IMR-90 (cell line): ENCODE measurements around the gene SERPING1. TPM values are rescaled to one million over a fixed set of nuclear protein-coding genes. Genes with fewer than 3 reads are reported as not detected.
A peak's percentile ranks its signal among the peaks of the same experiment; 100 is the strongest.

Experiments used
- ATAC-seq: fragments of 200-7000 bp; cut with Tn5 transposase; 2 replicates; pipeline ENCODE4 v1.9.1; 2020; ENCODE audit warnings: low read depth, mild to moderate bottlenecking, moderate library complexity
- BruUV-seq: library from RNA; stranded (reverse); fragments of 400-500 nt; replicated peaks from 2 replicates; lab custom pipeline; 2021; lab: Mats Ljungman, UMichigan
- CTCF ChIA-PET: fragments of 300-600 bp; formaldehyde crosslinking; extraction: SDS; loops from one replicate; lab custom pipeline; 2021; ENCODE audit warnings: antibody characterized with exemption; lab: Yijun Ruan, JAX
- POLR2A ChIA-PET: fragments of 300-600 bp; sonication (Branson Sonifier 250); formaldehyde crosslinking; loops from one replicate; lab custom pipeline; 2022; ENCODE audit warnings: antibody characterized with exemption; ENCODE audit not compliant: unreplicated experiment; lab: Charles Lee
- DNase-seq: peaks from one replicate; pipeline ENCODE4 v3.0.0; 2013
- H2AFZ ChIP-seq: replicated peaks from 2 replicates; pipeline ENCODE3; 2013; ENCODE audit warnings: low read length, mild to moderate bottlenecking; ENCODE audit not compliant: poor library complexity
- H2AK5ac ChIP-seq: 2 replicates; pipeline ENCODE4 v1.6.1; 2013; ENCODE audit warnings: low read depth, low read length, inconsistent platforms
- H2AK9ac ChIP-seq: replicated peaks from 2 replicates; pipeline ENCODE3; 2013; ENCODE audit warnings: mild to moderate bottlenecking, low read depth, low read length, moderate library complexity; ENCODE audit not compliant: poor library complexity
- H2BK120ac ChIP-seq: 2 replicates; pipeline ENCODE4 v1.6.1; 2013; ENCODE audit warnings: low read depth, low read length, inconsistent platforms
- H2BK15ac ChIP-seq: 3 replicates; pipeline ENCODE4 v1.6.1; 2013; ENCODE audit warnings: low read depth, low read length, inconsistent platforms
- H2BK20ac ChIP-seq: 2 replicates; pipeline ENCODE4 v1.6.1; 2013; ENCODE audit warnings: low read depth, mild to moderate bottlenecking, inconsistent platforms, low read length, moderate library complexity
- H2BK5ac ChIP-seq: 2 replicates; pipeline ENCODE4 v1.6.1; 2013; ENCODE audit warnings: mild to moderate bottlenecking, low read depth, low read length, inconsistent platforms; ENCODE audit not compliant: poor library complexity, severe bottlenecking
- H3K14ac ChIP-seq: replicated peaks from 2 replicates; pipeline ENCODE4 v1.6.1; 2013; ENCODE audit warnings: low read depth, low read length, inconsistent platforms
- H3K18ac ChIP-seq: 2 replicates; pipeline ENCODE4 v1.6.1; 2013; ENCODE audit warnings: low read depth, low read length, control low read depth
- H3K23ac ChIP-seq: 2 replicates; pipeline ENCODE4 v1.6.1; 2013; ENCODE audit warnings: low read depth, low read length, inconsistent platforms
- H3K27ac ChIP-seq: 2 replicates; pipeline ENCODE4 v1.5.1; 2013; ENCODE audit warnings: mild to moderate bottlenecking, control low read depth, low read length; ENCODE audit not compliant: insufficient read depth
- H3K27me3 ChIP-seq: 2 replicates; pipeline ENCODE4 v1.6.1; 2013; ENCODE audit warnings: low read length; ENCODE audit not compliant: control insufficient read depth, insufficient read depth
- H3K36me3 ChIP-seq: 2 replicates; pipeline ENCODE4 v1.6.1; 2013; ENCODE audit warnings: low read length, mixed read lengths; ENCODE audit not compliant: control insufficient read depth, insufficient read depth
- H3K4ac ChIP-seq: 2 replicates; pipeline ENCODE4 v1.6.1; 2013; ENCODE audit warnings: low read depth, low read length, inconsistent platforms
- H3K4me1 ChIP-seq: 2 replicates; pipeline ENCODE4 v1.6.1; 2013; ENCODE audit warnings: low read length, mixed read lengths; ENCODE audit not compliant: control insufficient read depth, insufficient read depth
- H3K4me2 ChIP-seq: 2 replicates; pipeline ENCODE4 v1.6.1; 2013; ENCODE audit warnings: low read depth, mild to moderate bottlenecking, control low read depth, low read length, moderate library complexity
- H3K4me3 ChIP-seq: 2 replicates; pipeline ENCODE4 v1.5.1; 2013; ENCODE audit warnings: low read depth, mild to moderate bottlenecking, control low read depth, low read length, moderate library complexity; ENCODE audit not compliant: insufficient read depth
- H3K56ac ChIP-seq: 2 replicates; pipeline ENCODE4 v1.6.1; 2013; ENCODE audit warnings: low read length, inconsistent platforms; ENCODE audit not compliant: insufficient read depth; ENCODE audit errors: extremely low read depth
- H3K79me1 ChIP-seq, 2 experiments: 2 replicates each; pipeline ENCODE4 v1.6.1; 2013; ENCODE audit warnings: low read length in 2 of 2, inconsistent platforms in 1 of 2, low read depth in 1 of 2
- H3K9ac ChIP-seq: 2 replicates; pipeline ENCODE4 v1.6.1; 2013; ENCODE audit warnings: low read depth, low read length, control low read depth
- H3K9me1 ChIP-seq: 2 replicates; pipeline ENCODE4 v1.6.1; 2013; ENCODE audit warnings: low read length, inconsistent platforms; ENCODE audit not compliant: insufficient read depth
- H3K9me3 ChIP-seq: 2 replicates; pipeline ENCODE4 v1.6.1; 2013; ENCODE audit warnings: low read length; ENCODE audit not compliant: control insufficient read depth, insufficient read depth
- H4K20me1 ChIP-seq: 2 replicates; pipeline ENCODE4 v1.6.1; 2013; ENCODE audit warnings: low read length, inconsistent platforms; ENCODE audit not compliant: insufficient read depth
- H4K5ac ChIP-seq: 2 replicates; pipeline ENCODE4 v1.6.1; 2013; ENCODE audit warnings: mild to moderate bottlenecking, low read depth, low read length, control low read depth
- H4K8ac ChIP-seq, 2 experiments: 2 replicates each; pipeline ENCODE4 v1.6.1; 2013; ENCODE audit warnings: low read depth in 2 of 2, low read length in 2 of 2, control low read depth in 1 of 2, inconsistent platforms in 1 of 2
- H4K91ac ChIP-seq: 2 replicates; pipeline ENCODE4 v1.6.1; 2013; ENCODE audit warnings: low read depth, low read length, inconsistent platforms; ENCODE audit not compliant: insufficient read depth
- CEBPB ChIP-seq: IDR thresholded peaks from 2 replicates; pipeline ENCODE4 v1.6.1; 2012; ENCODE audit warnings: low read depth, low read length, improper control_type of control experiment
- MAFK ChIP-seq: IDR thresholded peaks from 2 replicates; pipeline ENCODE4 v1.6.1; 2012; ENCODE audit warnings: low read depth, low read length, improper control_type of control experiment
- MAZ ChIP-seq: IDR thresholded peaks from 2 replicates; pipeline ENCODE4 v1.6.1; 2012; ENCODE audit warnings: low read depth, mild to moderate bottlenecking, low read length, improper control_type of control experiment, moderate library complexity, borderline replicate concordance
- MXI1 ChIP-seq: IDR thresholded peaks from 2 replicates; pipeline ENCODE4 v1.6.1; 2012; ENCODE audit warnings: low read depth, mild to moderate bottlenecking, low read length, moderate library complexity, borderline replicate concordance
- RCOR1 ChIP-seq: IDR thresholded peaks from 2 replicates; pipeline ENCODE4 v1.6.1; 2012; ENCODE audit warnings: mild to moderate bottlenecking, low read length, improper control_type of control experiment; ENCODE audit not compliant: insufficient replicate concordance
- RFX5 ChIP-seq: IDR thresholded peaks from 2 replicates; pipeline ENCODE4 v1.8.0; 2012; ENCODE audit warnings: low read depth, mild to moderate bottlenecking, low read length, moderate library complexity
- SMC3 ChIP-seq: fragments of 150-350 bp; IDR thresholded peaks from 2 replicates; pipeline ENCODE4 v1.6.1; 2016; ENCODE audit warnings: low read depth, mild to moderate bottlenecking, antibody characterized with exemption, low read length, moderate library complexity
- WGBS, 2 experiments: methylation state at CpG; one replicate each; pipeline versions ENCODE4 v1.1.5 to v1.1.7; 2013; ENCODE audit warnings: missing lambda C conversion rate in 2 of 2; ENCODE audit not compliant: insufficient read length in 1 of 2; ENCODE audit errors: extremely low coverage in 2 of 2; 5-methylcytosine and 5-hydroxymethylcytosine counted together
- dilution Hi-C: fragments of 300-500 bp; cut with HindIII; formaldehyde crosslinking; loops from one replicate; pipeline ENCODE4 v1.14.3; 2018; ENCODE audit warnings: low sequenced_read_pairs; ENCODE audit not compliant: unreplicated experiment
- in situ Hi-C: fragments of 300-500 bp; cut with MboI; formaldehyde crosslinking; loops from 3 replicates; pipeline ENCODE4 v1.14.3; 2019; ENCODE audit warnings: low sequenced_read_pairs, inconsistent platforms, mixed read lengths
- intact Hi-C: fragments of 100-400 bp; cut with micrococcal nuclease; formaldehyde crosslinking; loops from 2 replicates; pipeline ENCODE4 v1.10.0; 2022
- polyA plus RNA-seq, 3 experiments: library from polyadenylated mRNA; depleted of rRNA; stranded (reverse); fragments of >200 nt; gene quantifications; 2 replicates each; pipeline ENCODE4 v1.2.3, GENCODE V29; 2012; ENCODE audit warnings: low replicate concordance in 1 of 3
- total RNA-seq: library from RNA; depleted of rRNA; stranded (reverse); fragments of >200 nt; gene quantifications from 2 replicates; pipeline ENCODE4 v1.2.3, GENCODE V29; 2012
- TF ChIP-seq, protein P1 (sequence below): conservative IDR thresholded peaks from 2 replicates; pipeline ENCODE4 v1.5.1; 2012; ENCODE audit warnings: mild to moderate bottlenecking, low read depth, low read length, improper control_type of control experiment

Gene SERPING1
- total and polyA plus RNA-seq, 2 of the 4 experiments (the other 2 are of a cell fraction), result 2.0 to 30.7 TPM

- Histone ChIP-seq H3K9me3 (no peaks in the 10 kb centered on the region), H3K36me3 (no peaks in the 10 kb centered on the region), H2BK120ac (peak within 1 kb of the TSS; percentile 49), H3K27me3 (no peaks in the 10 kb centered on the region), H3K79me1 (peaks cover 6 to 25% of the 10 kb centered on the region in 2 experiments; a peak in 3 of 4 replicates), H3K4me2 (peak within 1 kb of the TSS; percentile 98), H2AK5ac (peak within 1 kb of the TSS; percentile 96), H3K4me1 (peaks cover 11% of the 10 kb centered on the region), H3K27ac (peak within 1 kb of the TSS; percentile 83), H3K23ac (peak within 1 kb of the TSS; percentile 80), H2BK15ac (peak within 1 kb of the TSS; percentile 12; the same call in 1 of the 3 replicates), H2BK20ac (peak within 1 kb of the TSS; percentile 56), H3K4me3 (peak within 1 kb of the TSS; percentile 80), H3K18ac (peak within 1 kb of the TSS; percentile 55), H3K9ac (peak within 1 kb of the TSS; percentile 85), H2BK5ac (peak within 1 kb of the TSS; percentile 61), H3K4ac (peak within 1 kb of the TSS; percentile 80), H3K56ac (peak within 1 kb of the TSS; percentile 40), H2AK9ac (peak within 1 kb of the TSS; percentile 89), H4K91ac (peak within 1 kb of the TSS; percentile 54), H3K9me1 (peaks cover 4% of the 10 kb centered on the region; the same call in 1 of the 2 replicates), H2AFZ (peak within 1 kb of the TSS; percentile 98), H4K20me1 (0 out of 2 replicates have a peak, but pooled peaks cover under 1% of the 10 kb centered on the region), H4K8ac (peak within 1 kb of the TSS; percentile 27 to 74; a peak in 3 of 4 replicates), H4K5ac (peak within 1 kb of the TSS; percentile 75), H3K14ac (peak within 1 kb of the TSS; percentile 96)
- intact Hi-C loops (loop anchor here (1.0 to 5.0 kb wide), 4 partner anchors 74 to 945 kb away; no protein-coding TSS in a partner anchor), in situ Hi-C loops (loop anchor here (5.0 kb wide), 1 partner anchor 75 kb away; no protein-coding TSS in a partner anchor), dilution Hi-C loops (no loop called here)
- ChIA-PET POLR2A (interaction anchor here (1.0 to 1.6 kb wide), 2 partner anchors 72 to 73 kb away, joined by 3 to 4 read pairs; no protein-coding TSS in a partner anchor), CTCF (interaction anchor here (0.6 to 2.2 kb wide), 9 partner anchors 9 to 164 kb away, joined by 3 to 34 read pairs (median 5); no protein-coding TSS in a partner anchor)
- ATAC-seq (peak; percentile 81), DNase-seq (no peak)
- BruUV-seq, result no TSS peak
- 0% methylated on average over 19 of the region's 92 CpGs; no CpG with 5 or more reads in 1 of the 2 experiments for WGBS, 2 experiments
- no peak for TF ChIP-seq MXI1
- peak; percentile 24; the same call in 1 of the 2 replicates for TF ChIP-seq MAZ
- TF ChIP-seq SMC3, result no peak; the same call in 1 of the 2 replicates
- TF ChIP-seq, protein P1, sequence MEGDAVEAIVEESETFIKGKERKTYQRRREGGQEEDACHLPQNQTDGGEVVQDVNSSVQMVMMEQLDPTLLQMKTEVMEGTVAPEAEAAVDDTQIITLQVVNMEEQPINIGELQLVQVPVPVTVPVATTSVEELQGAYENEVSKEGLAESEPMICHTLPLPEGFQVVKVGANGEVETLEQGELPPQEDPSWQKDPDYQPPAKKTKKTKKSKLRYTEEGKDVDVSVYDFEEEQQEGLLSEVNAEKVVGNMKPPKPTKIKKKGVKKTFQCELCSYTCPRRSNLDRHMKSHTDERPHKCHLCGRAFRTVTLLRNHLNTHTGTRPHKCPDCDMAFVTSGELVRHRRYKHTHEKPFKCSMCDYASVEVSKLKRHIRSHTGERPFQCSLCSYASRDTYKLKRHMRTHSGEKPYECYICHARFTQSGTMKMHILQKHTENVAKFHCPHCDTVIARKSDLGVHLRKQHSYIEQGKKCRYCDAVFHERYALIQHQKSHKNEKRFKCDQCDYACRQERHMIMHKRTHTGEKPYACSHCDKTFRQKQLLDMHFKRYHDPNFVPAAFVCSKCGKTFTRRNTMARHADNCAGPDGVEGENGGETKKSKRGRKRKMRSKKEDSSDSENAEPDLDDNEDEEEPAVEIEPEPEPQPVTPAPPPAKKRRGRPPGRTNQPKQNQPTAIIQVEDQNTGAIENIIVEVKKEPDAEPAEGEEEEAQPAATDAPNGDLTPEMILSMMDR, result peak; percentile 39
- TF ChIP-seq RFX5, result no peak
- no peak for TF ChIP-seq CEBPB
- TF ChIP-seq MAFK, result no peak
- TF ChIP-seq RCOR1, result no peak
Measured at GRCh38 chr11:57567515-57568329, 29.8 kb upstream of the SERPING1 start, which contains the start of gene UBE2L6. Gene UBE2L6 (minus strand): TSS chr11:57567672. CDS start chr11:57567611, 61 bp downstream.
